Peyer's patch (tissue), 4 donors: Measurements from ENCODE around the gene IQCH.

Source experiments
- CTCF ChIP-seq, 6 experiments: fragments of 450-650 bp in 4 of 6; fragments of 200-600 bp in 2 of 6; sonication (generic) in 1 of 6; IDR thresholded peaks; one replicate each; pipeline ENCODE4 v1.5.1; 2017 to 2019; ENCODE audit warnings: antibody characterized with exemption in 6 of 6, mild to moderate bottlenecking in 3 of 6, moderate library complexity in 1 of 6
- POLR2A ChIP-seq, 2 donors: fragments of 450-650 bp; IDR thresholded peaks; one replicate each; pipeline ENCODE4 v1.5.1; 2017; ENCODE audit warnings: antibody characterized with exemption in 2 of 2, mild to moderate bottlenecking in 2 of 2, moderate library complexity in 2 of 2

GRCh38 chr15:67386947-67387346, 132.4 kb downstream of the IQCH start:
- no peak for TF ChIP-seq POLR2A (IDR thresholded peaks at IDR 0.05)
- TF ChIP-seq CTCF (IDR thresholded peaks at IDR 0.05), result no peak
